Measurements from ENCODE around the gene AATK. TPM values are rescaled to one million over a fixed set of nuclear protein-coding genes. Genes with fewer than 3 reads are reported as not detected.
A peak's percentile ranks its signal among the peaks of the same experiment; 100 is the strongest.

Gene AATK
- total and polyA plus RNA-seq, 9 of the 15 experiments (the other 6 are each of a cell fraction or from before 2014, with no cell fraction given), result 0.11 to 0.55 (median 0.38) TPM; not detected in 5

GRCh38 chr17:81112450-81112849 lies 53.6 kb downstream of the AATK start (continued):
- no peak for TF ChIP-seq HNRNPK (IDR thresholded peaks at IDR 0.05; ENCODE audit: low read depth, low read length, poor library complexity, severe bottlenecking)
- TF ChIP-seq NBN (IDR thresholded peaks at IDR 0.05; ENCODE audit: low read depth), result no peak
- no peak for TF ChIP-seq ZNF384 (IDR thresholded peaks at IDR 0.05; ENCODE audit: low read depth, low read length)
- no peak for TF ChIP-seq ERF (CRISPR knock-in tag; IDR thresholded peaks at IDR 0.05)
- no peak for TF ChIP-seq ARID4B (CRISPR knock-in tag; IDR thresholded peaks at IDR 0.05)
- TF ChIP-seq ZNF668 (CRISPR knock-in tag; IDR thresholded peaks at IDR 0.05), result no peak

GRCh38 chr17:81111066-81111465 lies 55.0 kb downstream of the AATK start:
- Histone ChIP-seq H3K9me3 (replicated peaks; ENCODE audit: control insufficient read depth, insufficient read depth, low read depth, low read length) (no peaks in the 10 kb centered on the region), H4K20me1 (replicated peaks; ENCODE audit: control insufficient read depth, insufficient read depth, low read length) (0 out of 2 replicates have a peak, but pooled peaks cover 6% of the 10 kb centered on the region), H2AFZ (ENCODE audit: low read depth, low read length) (no peak overlapping the region), H3K36me3 (ENCODE audit: control insufficient read depth, insufficient read depth, low read length) (peaks cover 18% of the 10 kb centered on the region; the same call in 1 of the 3 replicates), H3K27me3 (ENCODE audit: control insufficient read depth in 2 of 2, insufficient read depth in 2 of 2, low read length in 2 of 2) (no peaks in the 10 kb centered on the region), H3K9me1 (ENCODE audit: control insufficient read depth, insufficient read depth, low read length) (peaks cover 2% of the 10 kb centered on the region), H3K79me2 (ENCODE audit: control insufficient read depth, insufficient read depth, low read length) (no peaks in the 10 kb centered on the region), H3K4me3 (no peak overlapping the region), H3K4me2 (ENCODE audit: insufficient read depth, low read length) (no peak overlapping the region), H3K4me1 (replicated peaks in 1 of 2; ENCODE audit: control insufficient read depth in 2 of 2, insufficient read depth in 2 of 2, low read length in 2 of 2) (peaks cover 7 to 69% of the 10 kb centered on the region in 2 experiments), H3K9ac (ENCODE audit: insufficient read depth in 1 of 2, low read depth in 2 of 2, low read length in 2 of 2) (peak overlapping the region in 1 of 2 experiments; percentile 7; a peak in 1 of 4 replicates), H3K27ac (ENCODE audit: extremely low read depth, low read depth, low read length) (no peak overlapping the region)
- in situ Hi-C loops (cut with MboI) (no loop called here), intact Hi-C loops (cut with micrococcal nuclease) (no loop called here)
- DNase-seq (ENCODE audit: extremely low read depth in 1 of 4, low spot score in 3 of 4) (no peak), ATAC-seq (no peak), FAIRE-seq (no peak)
- 91% methylated on average over 8 of the region's 10 CpGs for WGBS (ENCODE audit: insufficient coverage, low coverage, missing lambda C conversion rate)
- ChIA-PET CTCF (ENCODE audit: low intra/inter-chr PET ratio) (no interaction called here), POLR2A (interaction anchor here (1.0 kb wide), 1 partner anchor 14 kb away, joined by 3 read pairs; no protein-coding TSS in a partner anchor)
- TF ChIP-seq POLR2G (IDR thresholded peaks at IDR 0.05; ENCODE audit: low read depth, low read length), result peak; percentile 26; the same call in 1 of the 2 replicates
- TF ChIP-seq MAFG (tag; conservative IDR thresholded peaks at IDR 0.05), result no peak
- TF ChIP-seq SMAD4 (CRISPR knock-in tag; conservative IDR thresholded peaks at IDR 0.05), result no peak
- no peak for TF ChIP-seq NR1H2 (CRISPR knock-in tag; IDR thresholded peaks at IDR 0.05)
- TF ChIP-seq ESRRA (IDR thresholded peaks at IDR 0.05; ENCODE audit: borderline replicate concordance, low read depth), result no peak
- BruUV-seq (replicated peaks), result no TSS peak
